HUES48 (cell line): ENCODE results near the gene NFKB2.

Source experiments
- H3K27ac ChIP-seq: one replicate; pipeline ENCODE4 v1.7.0; 2013; ENCODE audit warnings: low read depth, low read length, inconsistent platforms
- H3K27me3 ChIP-seq: 2 replicates; pipeline ENCODE4 v1.6.1; 2013; ENCODE audit warnings: mild to moderate bottlenecking, low read length; ENCODE audit not compliant: control insufficient read depth, insufficient read depth
- H3K36me3 ChIP-seq: 2 replicates; pipeline ENCODE4 v1.6.1; 2013; ENCODE audit warnings: low read length; ENCODE audit not compliant: control insufficient read depth, insufficient read depth
- H3K4me1 ChIP-seq: 2 replicates; pipeline ENCODE4 v1.6.1; 2013; ENCODE audit warnings: mild to moderate bottlenecking, low read length; ENCODE audit not compliant: control insufficient read depth, insufficient read depth
- H3K4me3 ChIP-seq: 2 replicates; pipeline ENCODE4 v1.5.1; 2013; ENCODE audit warnings: mild to moderate bottlenecking, low read depth, low read length
- H3K9ac ChIP-seq: 2 replicates; pipeline ENCODE4 v1.6.1; 2013; ENCODE audit warnings: mild to moderate bottlenecking, low read depth, low read length, moderate library complexity
- H3K9me3 ChIP-seq: 2 replicates; pipeline ENCODE4 v1.6.1; 2013; ENCODE audit warnings: low read length; ENCODE audit not compliant: control insufficient read depth, insufficient read depth

Gene NFKB2

GRCh38 chr10:102409604-102410428, 14.3 kb downstream of the NFKB2 start:
- H3K9me3 ChIP-seq, result no peaks in the 10 kb centered on the region
- no peak overlapping the region for H3K9ac ChIP-seq
- H3K4me1 ChIP-seq, result peaks cover 26% of the 10 kb centered on the region; the same call in 1 of the 2 replicates
- H3K4me3 ChIP-seq, result peak overlapping the region; percentile 58
- H3K27me3 ChIP-seq, result peaks cover 52% of the 10 kb centered on the region
- H3K27ac ChIP-seq, result no peak overlapping the region
- no peaks in the 10 kb centered on the region for H3K36me3 ChIP-seq

- Histone ChIP-seq H3K36me3 (no peaks in the 10 kb centered on the region), H3K4me1 (peaks cover 26% of the 10 kb centered on the region; the same call in 1 of the 2 replicates), H3K9me3 (no peaks in the 10 kb centered on the region), H3K27me3 (peaks cover 52% of the 10 kb centered on the region), H3K9ac (no peak overlapping the region; the same call in 1 of the 2 replicates), H3K27ac (no peak overlapping the region), H3K4me3 (peak overlapping the region; percentile 58)
Observed at GRCh38 chr10:102410429-102411073, 15.0 kb downstream of the NFKB2 start.

- Histone ChIP-seq H3K4me3 (no peak overlapping the region; the same call in 1 of the 2 replicates), H3K4me1 (peaks cover 26% of the 10 kb centered on the region; the same call in 1 of the 2 replicates), H3K27me3 (peaks cover 52% of the 10 kb centered on the region), H3K27ac (no peak overlapping the region), H3K9ac (no peak overlapping the region), H3K9me3 (no peaks in the 10 kb centered on the region), H3K36me3 (no peaks in the 10 kb centered on the region)
Observed at GRCh38 chr10:102411341-102412255, 16.1 kb downstream of the NFKB2 start.

- H3K27ac ChIP-seq, result no peak overlapping the region
- peaks cover 26% of the 10 kb centered on the region; the same call in 1 of the 2 replicates for H3K4me1 ChIP-seq
- no peak overlapping the region for H3K9ac ChIP-seq
- H3K4me3 ChIP-seq, result no peak overlapping the region
- H3K27me3 ChIP-seq, result peaks cover 51% of the 10 kb centered on the region
- no peaks in the 10 kb centered on the region for H3K36me3 ChIP-seq
- no peaks in the 10 kb centered on the region for H3K9me3 ChIP-seq
Observed at GRCh38 chr10:102412293-102412692, 16.8 kb downstream of the NFKB2 start.

GRCh38 chr10:102413053-102413705, 17.7 kb downstream of the NFKB2 start:
- no peak overlapping the region for H3K9ac ChIP-seq
- H3K4me1 ChIP-seq, result peaks cover 28% of the 10 kb centered on the region
- H3K27me3 ChIP-seq, result peaks cover 43% of the 10 kb centered on the region

DNA sequence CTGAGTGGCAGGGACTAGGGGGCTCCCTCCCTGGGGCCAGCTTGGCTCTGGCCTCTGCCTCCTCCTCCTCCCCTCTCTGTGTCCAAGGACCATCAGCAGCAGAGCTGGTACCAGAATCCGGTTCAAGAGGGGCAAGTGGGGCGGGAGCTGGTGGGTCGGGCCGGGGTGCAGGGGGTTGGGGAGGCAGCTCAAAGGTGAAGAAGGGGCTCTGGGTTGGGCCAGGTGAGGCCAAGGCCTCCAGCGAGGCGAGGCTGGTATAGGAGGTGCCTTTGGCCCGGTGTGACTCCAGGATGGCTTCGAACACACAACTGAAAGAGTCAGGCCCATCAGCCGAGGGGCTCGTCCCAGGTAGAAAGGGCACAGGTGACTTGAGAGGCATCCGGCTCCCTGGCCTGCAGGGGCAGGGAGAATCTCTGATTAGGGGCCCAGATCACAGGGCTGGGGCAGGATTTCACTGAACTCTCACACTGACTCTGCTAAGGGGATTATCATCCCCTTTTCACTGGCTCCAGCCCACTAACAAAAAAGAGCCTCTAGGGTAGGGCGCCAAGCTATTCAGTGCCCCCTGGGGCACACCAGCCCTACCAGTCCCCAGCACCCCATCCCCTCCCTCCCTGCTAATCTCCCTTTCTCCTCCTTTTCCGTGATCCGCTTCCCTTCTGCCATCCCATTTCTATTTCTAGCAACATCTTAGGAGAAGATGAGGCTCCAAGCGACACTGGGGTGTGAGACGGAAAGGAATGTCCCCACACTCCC, 18.5 kb downstream of the NFKB2 start:
- Histone ChIP-seq H3K4me3 (no peak overlapping the region), H3K27me3 (peaks cover 35% of the 10 kb centered on the region), H3K9ac (no peak overlapping the region), H3K36me3 (no peaks in the 10 kb centered on the region), H3K4me1 (peaks cover 28% of the 10 kb centered on the region), H3K27ac (no peak overlapping the region), H3K9me3 (no peaks in the 10 kb centered on the region)

More at GRCh38 chr10:102413053-102413705, 17.7 kb downstream of the NFKB2 start:
- H3K36me3 ChIP-seq, result no peaks in the 10 kb centered on the region
- H3K9me3 ChIP-seq, result no peaks in the 10 kb centered on the region
- H3K4me3 ChIP-seq, result no peak overlapping the region
- no peak overlapping the region for H3K27ac ChIP-seq

- Histone ChIP-seq H3K36me3 (no peaks in the 10 kb centered on the region), H3K4me1 (peaks cover 24% of the 10 kb centered on the region), H3K27ac (no peak overlapping the region), H3K9ac (no peak overlapping the region), H3K9me3 (no peaks in the 10 kb centered on the region), H3K4me3 (no peak overlapping the region), H3K27me3 (peaks cover 27% of the 10 kb centered on the region)
Observed at GRCh38 chr10:102414749-102415148, 19.2 kb downstream of the NFKB2 start.

DNA sequence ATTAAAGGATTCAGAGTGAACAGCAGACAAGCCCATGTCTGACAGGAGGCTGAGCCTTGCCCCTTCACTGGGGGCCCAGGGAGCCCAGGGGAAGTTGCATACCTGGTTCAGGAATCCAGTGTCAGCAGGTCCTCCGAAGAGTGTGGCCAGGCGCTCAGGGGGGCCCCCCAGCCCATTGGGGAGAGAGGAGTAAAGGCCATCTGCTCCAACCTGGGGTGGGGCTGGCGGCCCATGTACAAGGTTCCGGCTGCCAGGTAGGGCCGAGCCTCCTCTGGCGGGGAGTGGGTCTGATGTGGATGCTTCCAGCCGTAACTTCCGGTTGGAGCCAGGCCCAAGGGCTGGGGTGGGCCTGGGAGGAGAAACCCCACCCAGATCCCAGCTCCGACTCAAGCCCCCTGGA, 20.8 kb downstream of the NFKB2 start:
- Histone ChIP-seq H3K9me3 (no peaks in the 10 kb centered on the region), H3K4me1 (peaks cover 12% of the 10 kb centered on the region), H3K36me3 (no peaks in the 10 kb centered on the region), H3K27me3 (peaks cover 12% of the 10 kb centered on the region), H3K27ac (no peak overlapping the region), H3K4me3 (no peak overlapping the region), H3K9ac (no peak overlapping the region)

DNA sequence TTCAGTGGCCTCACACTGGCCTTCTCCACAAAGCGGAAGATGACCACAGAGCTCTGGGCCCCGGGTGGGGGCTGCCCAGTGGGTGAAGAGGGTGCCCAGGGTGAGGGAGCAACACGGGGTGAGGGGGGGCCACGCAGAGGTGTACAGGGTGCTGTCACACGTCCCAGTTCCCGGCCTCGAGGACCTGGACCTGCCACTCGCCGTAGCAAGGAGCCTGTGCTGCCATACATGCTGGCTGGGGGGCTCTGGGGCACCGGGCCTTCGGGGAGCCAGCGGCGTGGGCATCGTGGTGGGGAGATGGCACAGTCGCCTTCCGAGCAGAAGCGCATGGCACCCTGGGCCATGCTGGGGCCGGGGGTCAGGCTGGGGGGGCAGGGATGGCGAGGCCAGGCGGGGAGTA, 21.2 kb downstream of the NFKB2 start:
- no peaks in the 10 kb centered on the region for H3K36me3 ChIP-seq
- H3K4me3 ChIP-seq, result no peak overlapping the region
- H3K9ac ChIP-seq, result no peak overlapping the region
- H3K9me3 ChIP-seq, result no peaks in the 10 kb centered on the region
- peaks cover 12% of the 10 kb centered on the region for H3K4me1 ChIP-seq
- H3K27ac ChIP-seq, result no peak overlapping the region
- peaks cover 8% of the 10 kb centered on the region for H3K27me3 ChIP-seq
